GM10266 (cell line): ENCODE results near the gene TARBP1.

ENCODE experiments used
- DNase-seq: peaks from one replicate; pipeline ENCODE4 v3.0.0; 2012; ENCODE audit errors: extremely low spot score
- CTCF ChIP-seq: IDR thresholded peaks from 2 replicates; pipeline ENCODE4 v1.5.1; 2012; ENCODE audit warnings: mild to moderate bottlenecking, low read depth; ENCODE audit not compliant: control insufficient read depth, insufficient read depth; ENCODE audit errors: missing control alignments

The TARBP1 gene

DNA sequence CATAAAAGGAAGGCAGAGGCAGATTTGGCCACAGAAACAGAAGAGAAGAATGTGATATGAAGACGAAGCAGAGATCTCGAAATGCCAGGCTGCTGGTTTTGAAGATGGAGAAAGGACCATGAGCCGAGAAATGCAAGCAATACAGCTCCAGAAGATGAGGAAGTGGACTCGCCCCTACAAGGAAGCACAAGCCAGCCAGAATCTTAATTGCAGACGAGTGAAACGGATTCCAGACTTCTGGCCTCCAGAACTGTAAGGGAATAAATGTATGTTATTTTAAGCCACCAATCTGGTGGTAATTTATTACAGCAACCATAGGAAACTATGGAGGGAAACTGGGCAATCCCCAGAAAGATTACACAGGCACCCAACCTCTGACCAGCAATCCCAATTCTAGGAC is 24.1 kb downstream of the TARBP1 start:
- DNase-seq, result no peak
- no peak for TF ChIP-seq CTCF

DNA sequence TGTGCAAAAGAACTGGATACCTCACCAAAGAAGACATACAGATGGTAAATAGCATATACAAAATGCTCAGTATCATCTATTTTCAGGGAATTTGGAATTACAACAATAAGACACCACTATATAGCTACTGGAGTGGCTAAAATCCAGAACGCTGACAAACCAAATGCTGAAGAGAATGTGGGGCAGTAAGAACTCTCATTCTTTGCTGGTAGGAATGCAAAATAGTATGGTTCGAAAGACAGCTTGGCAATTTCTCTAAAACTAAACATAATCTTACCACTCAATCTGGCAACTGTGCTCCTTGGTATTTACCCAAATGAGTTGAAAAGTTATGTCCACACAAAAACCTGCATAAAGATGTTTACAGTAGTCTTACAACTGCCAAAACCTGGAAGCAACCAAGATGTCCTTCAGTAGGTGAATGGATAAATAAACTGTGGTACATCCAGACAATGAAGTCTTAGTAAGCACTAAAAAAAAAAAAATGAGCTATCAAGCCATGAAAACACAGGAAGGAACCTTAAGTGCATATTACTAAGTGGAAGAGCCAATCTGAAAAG is 26.5 kb downstream of the TARBP1 start:
- TF ChIP-seq CTCF, result no peak
- no peak for DNase-seq

GRCh38 chr1:234440348-234440747 is 38.6 kb downstream of the TARBP1 start:
- no peak for TF ChIP-seq CTCF
- no peak for DNase-seq

DNA sequence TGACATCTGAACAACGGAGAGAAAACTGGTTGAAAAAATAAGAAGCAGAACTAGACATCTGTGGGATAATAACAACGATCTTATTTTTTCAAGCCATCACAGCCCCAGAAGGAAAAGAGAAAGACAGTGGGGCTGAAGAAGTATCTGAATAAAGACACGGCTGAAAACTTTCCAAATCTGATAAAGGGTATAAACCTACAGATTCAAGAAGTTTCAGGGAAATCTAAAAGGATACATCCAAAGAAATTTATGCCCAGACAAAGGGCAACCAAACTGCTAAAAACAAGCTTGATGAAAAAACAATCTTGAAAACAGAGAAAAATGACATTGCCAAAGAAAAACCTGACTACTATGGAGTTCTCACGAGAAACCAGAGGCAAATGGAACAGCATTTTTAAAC is 40.4 kb downstream of the TARBP1 start:
- no peak for TF ChIP-seq CTCF
- DNase-seq, result no peak

GRCh38 chr1:234437423-234438171 is 41.4 kb downstream of the TARBP1 start:
- no peak for TF ChIP-seq CTCF
- DNase-seq, result no peak

- TF ChIP-seq CTCF, result no peak
Observed at GRCh38 chr1:234435620-234436019, 43.4 kb downstream of the TARBP1 start.

GRCh38 chr1:234434706-234435105 is 44.3 kb downstream of the TARBP1 start:
- DNase-seq, result no peak
- TF ChIP-seq CTCF, result no peak

More at GRCh38 chr1:234435620-234436019, 43.4 kb downstream of the TARBP1 start:
- no peak for DNase-seq
